GM21825 (cell line): ENCODE measurements around the gene IPMK.
"Not testable (repeated sequence)": the region's sequence is repeated elsewhere in the genome, so short reads cannot be mapped to it uniquely, and the experiment has no call there.

Experiments
- ATAC-seq: cut with Tn5 transposase; IDR thresholded peaks from one replicate; pipeline ENCODE4 v1.9.1; 2021; ENCODE audit warnings: mild to moderate bottlenecking, moderate library complexity; ENCODE audit not compliant: unreplicated experiment

IPMK gene

DNA sequence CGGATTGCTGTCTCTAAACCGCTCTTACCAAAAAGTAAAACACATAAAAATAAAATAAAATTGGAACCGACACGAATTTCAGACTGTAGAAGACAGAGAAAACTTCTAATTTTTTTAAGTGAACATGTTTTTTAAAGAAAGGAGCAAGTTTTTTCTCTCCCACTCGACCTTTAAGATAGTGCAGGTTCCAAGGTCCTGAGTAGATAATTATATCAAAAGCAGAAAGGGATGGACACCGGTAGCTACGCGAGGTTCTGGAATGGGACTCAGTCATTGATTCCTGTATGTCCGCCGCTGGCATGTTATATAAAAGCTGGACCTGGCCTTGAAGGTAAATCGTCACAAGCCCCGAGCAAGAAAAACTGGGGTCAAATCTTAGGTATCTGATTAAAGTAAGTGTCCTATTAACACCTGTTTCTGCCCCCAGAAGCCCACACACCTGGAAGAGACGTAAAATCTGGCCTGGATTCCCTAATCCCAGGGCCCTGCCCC, 806 bp upstream of the IPMK start:
- ATAC-seq, result peak; percentile 1

DNA sequence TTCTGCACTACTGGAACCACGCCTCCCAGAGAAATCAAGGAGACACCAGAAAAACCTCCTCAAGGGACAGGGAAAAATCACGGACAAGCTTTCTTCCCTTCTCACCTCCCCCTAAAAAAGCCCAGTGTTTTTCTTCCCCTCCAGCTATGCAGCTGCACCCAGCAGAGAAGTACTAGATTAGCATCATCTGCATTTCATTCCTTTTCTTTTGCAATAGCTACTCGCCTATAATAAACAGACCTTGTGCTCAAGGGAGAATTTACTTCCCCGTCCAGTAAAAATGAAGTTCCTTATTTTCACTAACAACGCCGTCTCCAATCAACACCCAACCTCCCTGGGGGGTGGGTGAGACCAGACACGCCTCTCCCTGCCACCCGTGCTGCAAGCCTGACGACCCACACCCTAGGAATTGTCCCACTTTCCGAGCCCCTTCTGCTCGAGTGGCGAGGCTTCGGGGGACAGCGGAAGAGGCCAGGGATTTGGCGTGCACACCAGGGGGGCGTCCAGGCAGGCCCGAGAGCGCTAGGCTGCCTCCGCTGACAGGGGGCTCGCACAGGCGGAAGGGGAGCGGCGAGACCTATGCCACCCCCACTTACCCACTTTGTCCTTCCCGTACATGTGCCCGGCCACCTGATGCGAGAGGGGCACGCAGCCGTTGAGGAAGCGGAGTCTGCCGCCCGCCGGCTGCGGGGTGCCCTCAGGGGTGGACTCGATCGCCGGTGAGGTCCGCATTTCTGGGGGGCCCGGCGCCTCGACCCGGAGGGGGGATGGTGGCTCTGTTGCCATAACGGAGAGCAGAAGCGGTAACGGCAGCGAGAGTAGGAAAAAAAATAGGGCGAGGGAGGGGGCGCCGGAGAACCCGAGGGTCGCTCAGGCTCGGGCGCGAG, 625 bp downstream of the IPMK start:
- peak; percentile 5 for ATAC-seq

GRCh38 chr10:58266003-58266825, 1.5 kb downstream of the IPMK start:
- ATAC-seq, result peak; percentile 18

DNA sequence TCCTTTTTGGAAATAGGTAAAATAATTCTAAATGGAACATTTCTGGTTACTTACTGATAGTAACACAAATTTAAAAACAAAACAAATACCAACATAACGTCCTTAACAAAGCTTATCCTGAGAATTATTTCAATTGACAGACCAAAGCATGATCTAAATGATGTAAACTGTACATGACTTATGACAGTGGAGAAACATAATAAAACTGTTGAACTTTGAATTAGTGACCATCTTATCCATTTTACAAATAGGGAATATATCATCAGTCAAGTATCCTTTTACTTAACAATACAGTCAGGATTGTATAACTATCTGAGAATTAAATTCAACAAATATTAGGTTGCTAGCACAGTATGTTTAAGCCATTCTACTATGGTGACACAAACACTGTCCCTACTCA, 2.4 kb downstream of the IPMK start:
- no peak for ATAC-seq

- ATAC-seq, result no peak
Measured at GRCh38 chr10:58264780-58265179, 2.9 kb downstream of the IPMK start.

GRCh38 chr10:58262766-58263165, 4.9 kb downstream of the IPMK start:
- ATAC-seq, result no peak

GRCh38 chr10:58260334-58260733, 7.4 kb downstream of the IPMK start:
- no peak for ATAC-seq

GRCh38 chr10:58258977-58259692, 8.6 kb downstream of the IPMK start:
- ATAC-seq, result no peak

DNA sequence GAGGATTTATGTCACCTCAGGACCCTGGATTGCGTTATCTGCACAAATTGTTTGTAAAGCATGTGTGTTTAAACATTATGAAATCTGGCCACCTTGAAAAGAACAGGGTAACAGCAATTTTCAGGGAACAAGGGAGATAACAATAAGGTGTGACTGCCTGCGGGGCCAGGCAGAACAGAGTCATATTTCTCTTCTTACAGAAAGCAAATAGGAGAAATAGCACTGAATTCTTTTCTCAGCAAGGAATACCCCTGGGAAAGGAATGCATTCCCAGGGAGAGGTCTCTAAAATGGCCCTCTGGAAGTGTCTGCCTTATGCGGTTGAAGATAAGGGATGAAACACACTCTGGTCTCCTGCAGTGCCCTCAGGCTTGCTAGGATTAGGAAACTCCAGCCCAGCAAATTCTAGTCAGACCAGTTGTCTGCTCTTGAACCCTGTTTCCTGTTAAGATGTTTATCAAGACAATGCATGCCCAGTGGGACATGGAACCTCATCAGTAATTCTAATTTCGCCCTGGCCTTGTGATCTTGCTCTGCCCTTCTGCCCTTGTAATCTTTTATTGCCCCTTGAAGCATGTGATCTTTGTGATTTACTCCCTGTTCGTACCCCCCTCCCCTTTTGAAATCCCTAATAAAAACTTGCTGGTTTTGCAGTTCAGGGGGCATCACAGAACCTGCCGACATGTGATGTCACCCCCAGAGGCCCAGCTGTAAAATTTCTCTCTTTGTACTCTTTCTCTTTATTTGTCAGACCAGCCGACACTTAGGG, 11.5 kb downstream of the IPMK start:
- not testable (repeated sequence) for ATAC-seq

GRCh38 chr10:58254644-58255043, 13.1 kb downstream of the IPMK start:
- ATAC-seq, result no peak

GRCh38 chr10:58253184-58253583, 14.5 kb downstream of the IPMK start:
- no peak for ATAC-seq

GRCh38 chr10:58244666-58245065, 23.0 kb downstream of the IPMK start:
- ATAC-seq, result not testable (repeated sequence)

DNA sequence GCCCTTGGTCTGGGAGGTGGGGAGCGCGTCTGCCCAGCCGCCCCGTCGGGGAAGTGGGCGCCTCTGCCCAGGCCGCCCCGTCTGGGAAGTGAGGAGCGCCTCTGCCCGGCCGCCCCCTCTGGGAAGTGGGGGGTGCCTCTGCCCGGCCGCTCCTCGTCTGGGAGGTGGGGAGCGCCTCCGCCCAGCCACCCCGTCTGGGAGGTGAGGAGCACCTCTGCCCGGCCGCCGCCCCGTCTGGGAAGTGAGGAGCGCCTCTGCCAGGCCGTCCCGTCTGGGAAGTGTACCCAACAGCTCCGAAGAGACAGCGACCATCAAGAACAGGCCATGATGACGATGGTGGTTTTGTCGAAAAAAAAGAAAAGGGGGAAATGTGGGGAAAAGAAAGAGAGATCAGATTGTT, 23.5 kb downstream of the IPMK start:
- not testable (repeated sequence) for ATAC-seq

DNA sequence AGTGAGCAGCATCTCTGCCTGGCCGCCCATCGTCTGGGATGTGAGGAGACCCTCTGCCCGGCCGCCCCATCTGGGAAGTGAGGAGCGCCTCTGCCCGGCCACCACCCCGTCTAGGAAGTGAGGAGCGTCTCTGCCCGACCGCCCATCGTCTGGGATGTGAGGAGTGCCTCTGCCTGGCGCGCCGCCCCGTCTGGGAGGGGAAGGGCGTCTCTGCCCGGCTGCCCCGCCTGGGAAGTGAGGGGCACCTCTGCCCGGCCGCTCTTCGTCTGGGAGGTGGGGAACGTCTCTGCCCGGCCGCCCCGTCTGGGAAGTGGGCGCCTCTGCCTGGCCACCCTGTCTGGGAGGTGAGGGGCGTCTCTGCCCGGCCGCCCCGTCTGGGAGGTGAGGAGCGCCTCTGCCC, 23.9 kb downstream of the IPMK start:
- not testable (repeated sequence) for ATAC-seq

DNA sequence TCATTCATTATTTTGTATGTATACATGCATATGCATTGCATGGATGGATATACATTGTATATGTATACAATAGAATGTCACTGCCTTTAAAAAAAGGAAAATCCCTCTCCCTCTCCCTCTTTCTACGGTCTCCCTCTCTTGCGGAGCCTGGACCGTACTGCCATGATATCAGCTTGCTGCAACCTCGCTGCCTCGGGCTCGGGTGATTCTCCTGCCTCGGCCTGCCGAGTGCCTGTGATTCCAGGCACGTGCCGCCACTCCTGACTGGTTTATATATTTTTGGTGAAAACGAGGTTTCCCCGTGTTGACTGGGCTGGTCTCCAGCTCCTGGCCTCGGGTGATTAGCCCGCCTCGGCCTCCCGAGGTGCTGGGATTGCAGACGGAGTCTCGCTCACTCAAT, 24.4 kb downstream of the IPMK start:
- ATAC-seq, result no peak

GRCh38 chr10:58241346-58241745, 26.3 kb downstream of the IPMK start:
- no peak for ATAC-seq

GRCh38 chr10:58240531-58240930, 27.2 kb downstream of the IPMK start:
- no peak for ATAC-seq

DNA sequence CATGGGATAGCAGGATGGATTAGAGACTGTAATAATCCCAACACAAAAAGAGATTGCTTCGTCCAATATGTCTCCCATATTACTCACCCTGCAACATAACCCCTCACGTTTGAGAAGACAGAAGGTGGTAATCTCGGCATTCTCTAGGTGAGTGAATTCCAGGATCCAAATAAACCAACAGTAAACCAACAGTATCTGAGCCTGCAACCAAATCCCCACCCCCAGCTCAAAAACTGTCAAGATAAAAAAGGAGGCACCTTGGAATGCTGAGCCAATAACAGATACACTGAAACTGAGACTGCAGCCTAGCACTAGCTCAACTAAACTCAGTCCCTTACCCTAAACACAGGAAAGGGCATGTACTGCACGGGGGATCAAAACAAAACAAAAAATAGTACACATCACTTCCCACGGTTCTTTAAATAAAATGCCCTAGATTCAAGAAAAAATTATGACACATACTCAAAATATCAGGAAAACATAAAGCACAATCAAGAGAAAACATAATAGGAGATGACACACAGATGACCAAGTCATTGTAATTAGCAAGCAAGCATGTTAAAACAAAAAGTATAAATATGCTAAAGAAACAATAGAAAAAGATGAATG, 28.0 kb downstream of the IPMK start:
- ATAC-seq, result no peak

DNA sequence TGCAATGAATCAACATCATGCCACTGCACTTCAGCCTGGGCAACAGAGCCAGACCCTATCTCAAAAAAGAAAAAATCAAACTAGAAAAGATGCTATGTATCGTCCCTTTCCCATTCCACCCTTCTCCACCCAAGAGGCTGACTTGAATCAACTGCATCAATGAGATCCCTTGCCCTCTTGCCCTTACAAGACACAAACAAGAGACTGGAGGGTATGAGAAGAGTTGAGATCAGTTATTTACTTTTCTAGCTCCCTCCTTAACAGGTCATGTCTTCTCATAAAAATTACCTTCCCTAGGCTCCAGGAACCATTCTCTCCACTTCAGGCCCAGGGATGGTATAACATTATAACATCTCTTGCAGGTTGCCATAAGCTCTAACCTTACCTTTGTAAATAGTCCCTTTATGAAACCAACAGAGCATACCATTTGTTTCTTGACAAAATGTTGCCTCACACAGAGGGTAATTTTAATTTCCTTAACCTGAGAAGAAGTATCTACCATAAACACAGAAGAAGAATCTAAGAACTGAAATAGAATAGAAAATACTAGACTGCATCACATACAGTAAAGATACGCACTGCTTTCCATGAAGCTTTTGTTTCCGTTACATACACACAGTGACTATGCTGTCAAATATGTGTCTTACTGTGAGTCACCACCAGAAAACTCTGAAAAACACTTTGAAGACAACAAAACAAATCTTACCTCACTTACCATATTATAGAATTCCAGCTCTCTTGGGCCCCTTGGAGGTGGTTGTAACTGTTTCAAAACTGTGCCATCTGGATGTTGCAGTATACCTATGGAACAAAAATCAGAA, 30.5 kb downstream of the IPMK start:
- ATAC-seq, result no peak
